Muscle of arm (tissue), 12 donors: ENCODE results near the gene THRAP3. TPM values are rescaled to one million over a fixed set of nuclear protein-coding genes. Genes with fewer than 3 reads are reported as not detected.
"Not testable (repeated sequence)": the region's sequence is repeated elsewhere in the genome, so short reads cannot be mapped to it uniquely, and the experiment has no call there.

Source experiments
- DNase-seq: peaks from one replicate; pipeline ENCODE4 v3.0.0-alpha.2; 2013
- polyA plus RNA-seq, 12 donors: library from polyadenylated mRNA; unstranded; fragments of 120-200 nt; gene quantifications; one replicate each; pipeline ENCODE4 v1.2.1, GENCODE V29; 2013; ENCODE audit not compliant: insufficient read length in 12 of 12

Gene THRAP3
- polyA plus RNA-seq, 12 donors = 96.0 to 157 (median 105) TPM; not detected in 1

GRCh38 chr1:36247538-36247937 lies 23.3 kb downstream of the THRAP3 start:
- DNase-seq = no peak

GRCh38 chr1:36248250-36248894 lies 24.1 kb downstream of the THRAP3 start:
- no peak for DNase-seq

- DNase-seq = no peak
Observed at GRCh38 chr1:36251794-36252481, 27.7 kb downstream of the THRAP3 start.

GRCh38 chr1:36252482-36252824 lies 28.2 kb downstream of the THRAP3 start:
- DNase-seq = not testable (repeated sequence)

GRCh38 chr1:36253161-36253862 lies 29.1 kb downstream of the THRAP3 start:
- DNase-seq = no peak

GRCh38 chr1:36256558-36257374 lies 32.5 kb downstream of the THRAP3 start:
- no peak for DNase-seq

- DNase-seq = no peak
Observed at GRCh38 chr1:36257375-36257767, 33.1 kb downstream of the THRAP3 start.

- DNase-seq = no peak
Observed at GRCh38 chr1:36258960-36259344, 34.7 kb downstream of the THRAP3 start.

- DNase-seq = no peak
Observed at GRCh38 chr1:36268981-36269380, 44.7 kb downstream of the THRAP3 start.

- no peak for DNase-seq
Observed at GRCh38 chr1:36269408-36269838, 45.2 kb downstream of the THRAP3 start.

- no peak for DNase-seq
Observed at GRCh38 chr1:36273024-36273423, 48.8 kb downstream of the THRAP3 start.

GRCh38 chr1:36274201-36274600 lies 50.0 kb downstream of the THRAP3 start:
- no peak for DNase-seq

- no peak for DNase-seq
Observed at GRCh38 chr1:36276688-36277087, 52.4 kb downstream of the THRAP3 start.

GRCh38 chr1:36279110-36279788 lies 55.0 kb downstream of the THRAP3 start:
- no peak for DNase-seq

- no peak for DNase-seq
Observed at GRCh38 chr1:36279789-36280296, 55.6 kb downstream of the THRAP3 start.

GRCh38 chr1:36284061-36284460 lies 59.8 kb downstream of the THRAP3 start:
- DNase-seq = no peak

GRCh38 chr1:36284517-36284916 lies 60.3 kb downstream of the THRAP3 start:
- DNase-seq = no peak

- DNase-seq = peak; percentile 87
Observed at GRCh38 chr1:36285443-36286101, 61.3 kb downstream of the THRAP3 start.

GRCh38 chr1:36286802-36287201 lies 62.6 kb downstream of the THRAP3 start:
- no peak for DNase-seq

GRCh38 chr1:36287595-36287994 lies 63.4 kb downstream of the THRAP3 start:
- no peak for DNase-seq

- DNase-seq = no peak
Observed at GRCh38 chr1:36295390-36295789, 71.1 kb downstream of the THRAP3 start.
